ENCODE results near the gene C14orf180.

Gene C14orf180

DNA sequence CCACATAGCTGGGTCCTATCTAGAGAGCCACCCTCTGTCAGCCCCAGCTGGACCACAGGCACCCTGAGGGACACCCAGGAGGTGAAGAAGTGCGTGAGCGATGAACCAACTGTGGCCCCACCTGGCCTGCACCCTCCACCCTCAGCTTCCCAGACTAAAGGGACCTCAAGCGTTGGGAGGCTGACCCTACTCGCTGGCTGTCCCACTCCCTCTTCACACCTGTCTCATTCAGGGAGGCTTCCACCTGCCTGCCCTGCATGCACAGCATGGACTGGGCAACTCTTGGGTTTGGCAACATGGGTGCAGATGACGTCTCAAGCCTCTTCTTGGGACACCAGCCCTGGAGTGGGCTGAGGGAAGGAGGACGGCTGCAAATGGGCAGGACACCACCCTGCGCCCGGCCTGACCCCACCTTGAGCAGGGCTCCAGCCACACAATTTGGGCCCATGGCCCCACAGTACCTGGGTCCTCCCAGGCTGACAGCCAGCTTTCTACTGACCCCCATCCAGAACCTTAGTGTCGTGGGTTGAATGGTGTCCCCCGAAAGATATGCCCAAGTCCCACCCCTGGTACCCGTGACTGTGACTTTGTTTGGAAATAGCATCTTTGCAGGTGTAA, 22.9 kb downstream of the C14orf180 start (continued):
- TF ChIP-seq, protein P1, sequence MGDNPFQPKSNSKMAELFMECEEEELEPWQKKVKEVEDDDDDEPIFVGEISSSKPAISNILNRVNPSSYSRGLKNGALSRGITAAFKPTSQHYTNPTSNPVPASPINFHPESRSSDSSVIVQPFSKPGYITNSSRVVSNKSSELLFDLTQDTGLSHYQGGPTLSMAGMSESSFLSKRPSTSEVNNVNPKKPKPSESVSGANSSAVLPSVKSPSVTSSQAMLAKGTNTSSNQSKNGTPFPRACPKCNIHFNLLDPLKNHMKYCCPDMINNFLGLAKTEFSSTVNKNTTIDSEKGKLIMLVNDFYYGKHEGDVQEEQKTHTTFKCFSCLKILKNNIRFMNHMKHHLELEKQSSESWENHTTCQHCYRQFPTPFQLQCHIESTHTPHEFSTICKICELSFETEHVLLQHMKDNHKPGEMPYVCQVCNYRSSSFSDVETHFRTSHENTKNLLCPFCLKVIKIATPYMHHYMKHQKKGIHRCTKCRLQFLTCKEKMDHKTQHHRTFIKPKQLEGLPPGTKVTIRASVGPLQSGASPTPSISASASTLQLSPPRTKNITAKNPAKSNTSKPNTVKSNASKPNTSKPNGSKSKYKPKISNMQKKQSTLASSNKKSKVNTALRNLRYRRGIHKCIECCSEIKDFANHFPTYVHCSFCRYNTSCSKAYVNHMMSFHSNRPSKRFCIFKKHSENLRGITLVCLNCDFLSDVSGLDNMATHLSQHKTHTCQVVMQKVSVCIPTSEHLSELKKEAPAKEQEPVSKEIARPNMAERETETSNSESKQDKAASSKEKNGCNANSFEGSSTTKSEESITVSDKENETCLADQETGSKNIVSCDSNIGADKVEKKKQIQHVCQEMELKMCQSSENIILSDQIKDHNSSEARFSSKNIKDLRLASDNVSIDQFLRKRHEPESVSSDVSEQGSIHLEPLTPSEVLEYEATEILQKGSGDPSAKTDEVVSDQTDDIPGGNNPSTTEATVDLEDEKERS (tag by site-specific recombination; IDR thresholded peaks at IDR 0.05) = no peak
- TF ChIP-seq ZNF2 (tag by site-specific recombination; IDR thresholded peaks at IDR 0.05) (no peak), HOXD13 (CRISPR knock-in tag; IDR thresholded peaks at IDR 0.05; ENCODE audit: borderline replicate concordance) (no peak), REPIN1 (tag by site-specific recombination; IDR thresholded peaks at IDR 0.05; ENCODE audit: low read depth) (no peak)

DNA sequence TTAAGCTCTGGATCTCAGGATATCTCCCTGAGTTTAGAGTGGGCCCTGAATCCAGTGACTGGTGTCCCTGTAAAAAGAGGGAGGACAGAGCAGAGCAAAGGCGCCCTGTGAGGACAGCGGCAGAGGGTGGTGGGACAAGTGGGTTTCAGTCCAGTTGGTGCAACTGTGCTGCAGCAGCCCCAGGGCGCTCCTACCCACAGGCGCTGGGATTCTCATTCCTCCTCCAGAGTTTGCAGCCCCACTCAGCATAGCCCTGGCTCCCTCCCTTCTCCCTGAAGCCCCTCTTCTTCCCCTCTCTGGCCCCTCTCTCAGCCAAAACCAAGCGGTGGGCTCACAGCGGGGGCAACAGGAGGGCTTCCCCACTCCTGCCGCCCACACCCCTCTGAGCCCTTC, 23.4 kb downstream of the C14orf180 start:
- no peak overlapping the region for H3K4me3 ChIP-seq (ENCODE audit: low read depth, low read length)
- no peaks in the 10 kb centered on the region for H3K9me3 ChIP-seq (ENCODE audit: control insufficient read depth, insufficient read depth, low read depth, low read length)
- no peaks in the 10 kb centered on the region for H3K36me3 ChIP-seq (ENCODE audit: control insufficient read depth in 2 of 2, insufficient read depth in 1 of 2, low read length in 2 of 2)
- no peaks in the 10 kb centered on the region for H3K4me1 ChIP-seq (ENCODE audit: control insufficient read depth, insufficient read depth, low read length)
- POLR2A ChIA-PET = no interaction called here
- CTCF ChIA-PET = no interaction called here
- no peak overlapping the region for H3K27ac ChIP-seq (ENCODE audit: extremely low read depth, low read depth, low read length)
- TF ChIP-seq ZNF747 (tag by site-specific recombination; IDR thresholded peaks at IDR 0.05) (no peak), ZNF768 (tag by site-specific recombination; IDR thresholded peaks at IDR 0.05) (no peak), IKZF3 (tag by site-specific recombination; IDR thresholded peaks at IDR 0.05) (no peak), ZNF549 (tag by site-specific recombination; IDR thresholded peaks at IDR 0.05) (no peak), ZNF350 (tag by site-specific recombination; IDR thresholded peaks at IDR 0.05) (no peak)
- TF ChIP-seq, protein P2, sequence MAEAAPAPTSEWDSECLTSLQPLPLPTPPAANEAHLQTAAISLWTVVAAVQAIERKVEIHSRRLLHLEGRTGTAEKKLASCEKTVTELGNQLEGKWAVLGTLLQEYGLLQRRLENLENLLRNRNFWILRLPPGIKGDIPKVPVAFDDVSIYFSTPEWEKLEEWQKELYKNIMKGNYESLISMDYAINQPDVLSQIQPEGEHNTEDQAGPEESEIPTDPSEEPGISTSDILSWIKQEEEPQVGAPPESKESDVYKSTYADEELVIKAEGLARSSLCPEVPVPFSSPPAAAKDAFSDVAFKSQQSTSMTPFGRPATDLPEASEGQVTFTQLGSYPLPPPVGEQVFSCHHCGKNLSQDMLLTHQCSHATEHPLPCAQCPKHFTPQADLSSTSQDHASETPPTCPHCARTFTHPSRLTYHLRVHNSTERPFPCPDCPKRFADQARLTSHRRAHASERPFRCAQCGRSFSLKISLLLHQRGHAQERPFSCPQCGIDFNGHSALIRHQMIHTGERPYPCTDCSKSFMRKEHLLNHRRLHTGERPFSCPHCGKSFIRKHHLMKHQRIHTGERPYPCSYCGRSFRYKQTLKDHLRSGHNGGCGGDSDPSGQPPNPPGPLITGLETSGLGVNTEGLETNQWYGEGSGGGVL (tag by site-specific recombination; IDR thresholded peaks at IDR 0.05) = no peak
- TF ChIP-seq, protein P3, sequence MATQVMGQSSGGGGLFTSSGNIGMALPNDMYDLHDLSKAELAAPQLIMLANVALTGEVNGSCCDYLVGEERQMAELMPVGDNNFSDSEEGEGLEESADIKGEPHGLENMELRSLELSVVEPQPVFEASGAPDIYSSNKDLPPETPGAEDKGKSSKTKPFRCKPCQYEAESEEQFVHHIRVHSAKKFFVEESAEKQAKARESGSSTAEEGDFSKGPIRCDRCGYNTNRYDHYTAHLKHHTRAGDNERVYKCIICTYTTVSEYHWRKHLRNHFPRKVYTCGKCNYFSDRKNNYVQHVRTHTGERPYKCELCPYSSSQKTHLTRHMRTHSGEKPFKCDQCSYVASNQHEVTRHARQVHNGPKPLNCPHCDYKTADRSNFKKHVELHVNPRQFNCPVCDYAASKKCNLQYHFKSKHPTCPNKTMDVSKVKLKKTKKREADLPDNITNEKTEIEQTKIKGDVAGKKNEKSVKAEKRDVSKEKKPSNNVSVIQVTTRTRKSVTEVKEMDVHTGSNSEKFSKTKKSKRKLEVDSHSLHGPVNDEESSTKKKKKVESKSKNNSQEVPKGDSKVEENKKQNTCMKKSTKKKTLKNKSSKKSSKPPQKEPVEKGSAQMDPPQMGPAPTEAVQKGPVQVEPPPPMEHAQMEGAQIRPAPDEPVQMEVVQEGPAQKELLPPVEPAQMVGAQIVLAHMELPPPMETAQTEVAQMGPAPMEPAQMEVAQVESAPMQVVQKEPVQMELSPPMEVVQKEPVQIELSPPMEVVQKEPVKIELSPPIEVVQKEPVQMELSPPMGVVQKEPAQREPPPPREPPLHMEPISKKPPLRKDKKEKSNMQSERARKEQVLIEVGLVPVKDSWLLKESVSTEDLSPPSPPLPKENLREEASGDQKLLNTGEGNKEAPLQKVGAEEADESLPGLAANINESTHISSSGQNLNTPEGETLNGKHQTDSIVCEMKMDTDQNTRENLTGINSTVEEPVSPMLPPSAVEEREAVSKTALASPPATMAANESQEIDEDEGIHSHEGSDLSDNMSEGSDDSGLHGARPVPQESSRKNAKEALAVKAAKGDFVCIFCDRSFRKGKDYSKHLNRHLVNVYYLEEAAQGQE (tag by site-specific recombination; IDR thresholded peaks at IDR 0.05) = no peak
- TF ChIP-seq, protein P4, sequence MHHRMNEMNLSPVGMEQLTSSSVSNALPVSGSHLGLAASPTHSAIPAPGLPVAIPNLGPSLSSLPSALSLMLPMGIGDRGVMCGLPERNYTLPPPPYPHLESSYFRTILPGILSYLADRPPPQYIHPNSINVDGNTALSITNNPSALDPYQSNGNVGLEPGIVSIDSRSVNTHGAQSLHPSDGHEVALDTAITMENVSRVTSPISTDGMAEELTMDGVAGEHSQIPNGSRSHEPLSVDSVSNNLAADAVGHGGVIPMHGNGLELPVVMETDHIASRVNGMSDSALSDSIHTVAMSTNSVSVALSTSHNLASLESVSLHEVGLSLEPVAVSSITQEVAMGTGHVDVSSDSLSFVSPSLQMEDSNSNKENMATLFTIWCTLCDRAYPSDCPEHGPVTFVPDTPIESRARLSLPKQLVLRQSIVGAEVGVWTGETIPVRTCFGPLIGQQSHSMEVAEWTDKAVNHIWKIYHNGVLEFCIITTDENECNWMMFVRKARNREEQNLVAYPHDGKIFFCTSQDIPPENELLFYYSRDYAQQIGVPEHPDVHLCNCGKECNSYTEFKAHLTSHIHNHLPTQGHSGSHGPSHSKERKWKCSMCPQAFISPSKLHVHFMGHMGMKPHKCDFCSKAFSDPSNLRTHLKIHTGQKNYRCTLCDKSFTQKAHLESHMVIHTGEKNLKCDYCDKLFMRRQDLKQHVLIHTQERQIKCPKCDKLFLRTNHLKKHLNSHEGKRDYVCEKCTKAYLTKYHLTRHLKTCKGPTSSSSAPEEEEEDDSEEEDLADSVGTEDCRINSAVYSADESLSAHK (tag by site-specific recombination; IDR thresholded peaks at IDR 0.05) = no peak
- TF ChIP-seq, protein P5, sequence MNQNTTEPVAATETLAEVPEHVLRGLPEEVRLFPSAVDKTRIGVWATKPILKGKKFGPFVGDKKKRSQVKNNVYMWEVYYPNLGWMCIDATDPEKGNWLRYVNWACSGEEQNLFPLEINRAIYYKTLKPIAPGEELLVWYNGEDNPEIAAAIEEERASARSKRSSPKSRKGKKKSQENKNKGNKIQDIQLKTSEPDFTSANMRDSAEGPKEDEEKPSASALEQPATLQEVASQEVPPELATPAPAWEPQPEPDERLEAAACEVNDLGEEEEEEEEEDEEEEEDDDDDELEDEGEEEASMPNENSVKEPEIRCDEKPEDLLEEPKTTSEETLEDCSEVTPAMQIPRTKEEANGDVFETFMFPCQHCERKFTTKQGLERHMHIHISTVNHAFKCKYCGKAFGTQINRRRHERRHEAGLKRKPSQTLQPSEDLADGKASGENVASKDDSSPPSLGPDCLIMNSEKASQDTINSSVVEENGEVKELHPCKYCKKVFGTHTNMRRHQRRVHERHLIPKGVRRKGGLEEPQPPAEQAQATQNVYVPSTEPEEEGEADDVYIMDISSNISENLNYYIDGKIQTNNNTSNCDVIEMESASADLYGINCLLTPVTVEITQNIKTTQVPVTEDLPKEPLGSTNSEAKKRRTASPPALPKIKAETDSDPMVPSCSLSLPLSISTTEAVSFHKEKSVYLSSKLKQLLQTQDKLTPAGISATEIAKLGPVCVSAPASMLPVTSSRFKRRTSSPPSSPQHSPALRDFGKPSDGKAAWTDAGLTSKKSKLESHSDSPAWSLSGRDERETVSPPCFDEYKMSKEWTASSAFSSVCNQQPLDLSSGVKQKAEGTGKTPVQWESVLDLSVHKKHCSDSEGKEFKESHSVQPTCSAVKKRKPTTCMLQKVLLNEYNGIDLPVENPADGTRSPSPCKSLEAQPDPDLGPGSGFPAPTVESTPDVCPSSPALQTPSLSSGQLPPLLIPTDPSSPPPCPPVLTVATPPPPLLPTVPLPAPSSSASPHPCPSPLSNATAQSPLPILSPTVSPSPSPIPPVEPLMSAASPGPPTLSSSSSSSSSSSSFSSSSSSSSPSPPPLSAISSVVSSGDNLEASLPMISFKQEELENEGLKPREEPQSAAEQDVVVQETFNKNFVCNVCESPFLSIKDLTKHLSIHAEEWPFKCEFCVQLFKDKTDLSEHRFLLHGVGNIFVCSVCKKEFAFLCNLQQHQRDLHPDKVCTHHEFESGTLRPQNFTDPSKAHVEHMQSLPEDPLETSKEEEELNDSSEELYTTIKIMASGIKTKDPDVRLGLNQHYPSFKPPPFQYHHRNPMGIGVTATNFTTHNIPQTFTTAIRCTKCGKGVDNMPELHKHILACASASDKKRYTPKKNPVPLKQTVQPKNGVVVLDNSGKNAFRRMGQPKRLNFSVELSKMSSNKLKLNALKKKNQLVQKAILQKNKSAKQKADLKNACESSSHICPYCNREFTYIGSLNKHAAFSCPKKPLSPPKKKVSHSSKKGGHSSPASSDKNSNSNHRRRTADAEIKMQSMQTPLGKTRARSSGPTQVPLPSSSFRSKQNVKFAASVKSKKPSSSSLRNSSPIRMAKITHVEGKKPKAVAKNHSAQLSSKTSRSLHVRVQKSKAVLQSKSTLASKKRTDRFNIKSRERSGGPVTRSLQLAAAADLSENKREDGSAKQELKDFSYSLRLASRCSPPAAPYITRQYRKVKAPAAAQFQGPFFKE (tag by site-specific recombination; IDR thresholded peaks at IDR 0.05; ENCODE audit: borderline replicate concordance) = no peak
- TF ChIP-seq, protein P6, sequence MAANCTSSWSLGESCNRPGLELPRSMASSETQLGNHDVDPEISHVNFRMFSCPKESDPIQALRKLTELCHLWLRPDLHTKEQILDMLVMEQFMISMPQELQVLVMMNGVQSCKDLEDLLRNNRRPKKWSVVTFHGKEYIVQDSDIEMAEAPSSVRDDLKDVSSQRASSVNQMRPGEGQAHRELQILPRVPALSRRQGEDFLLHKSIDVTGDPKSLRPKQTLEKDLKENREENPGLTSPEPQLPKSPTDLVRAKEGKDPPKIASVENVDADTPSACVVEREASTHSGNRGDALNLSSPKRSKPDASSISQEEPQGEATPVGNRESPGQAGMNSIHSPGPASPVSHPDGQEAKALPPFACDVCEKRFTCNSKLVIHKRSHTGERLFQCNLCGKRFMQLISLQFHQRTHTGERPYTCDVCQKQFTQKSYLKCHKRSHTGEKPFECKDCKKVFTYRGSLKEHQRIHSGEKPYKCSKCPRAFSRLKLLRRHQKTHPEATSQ (tag by site-specific recombination; IDR thresholded peaks at IDR 0.05) = no peak
